Nucleus accumbens (tissue), 56 donors: ENCODE results near the gene LRRC8C.

Experiments used
- DNase-seq, 56 donors: peaks; one replicate each; lab custom pipeline; 2025; lab: John Stamatoyannopoulos, UW

The LRRC8C gene

DNA sequence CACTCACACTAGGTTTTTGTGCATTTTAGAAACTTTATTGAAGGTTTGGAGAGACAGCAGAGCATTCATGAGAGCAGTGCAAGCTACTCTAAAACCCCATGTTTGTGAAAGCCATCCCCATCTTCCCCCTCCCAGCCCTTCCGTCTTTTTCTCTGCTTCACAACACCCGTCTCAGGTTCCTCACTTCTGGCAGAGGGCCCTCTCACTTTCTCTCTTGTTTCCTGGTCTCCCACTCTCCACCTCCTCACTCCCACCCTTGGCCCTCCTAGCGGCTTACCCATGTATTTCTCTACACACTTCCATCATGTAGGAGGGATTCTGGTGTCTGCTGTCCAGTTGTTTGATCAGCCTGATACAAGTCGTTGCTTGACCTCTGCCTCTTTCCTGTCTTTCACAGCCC lies 92.7 kb downstream of the LRRC8C start:
- no peak for DNase-seq

DNA sequence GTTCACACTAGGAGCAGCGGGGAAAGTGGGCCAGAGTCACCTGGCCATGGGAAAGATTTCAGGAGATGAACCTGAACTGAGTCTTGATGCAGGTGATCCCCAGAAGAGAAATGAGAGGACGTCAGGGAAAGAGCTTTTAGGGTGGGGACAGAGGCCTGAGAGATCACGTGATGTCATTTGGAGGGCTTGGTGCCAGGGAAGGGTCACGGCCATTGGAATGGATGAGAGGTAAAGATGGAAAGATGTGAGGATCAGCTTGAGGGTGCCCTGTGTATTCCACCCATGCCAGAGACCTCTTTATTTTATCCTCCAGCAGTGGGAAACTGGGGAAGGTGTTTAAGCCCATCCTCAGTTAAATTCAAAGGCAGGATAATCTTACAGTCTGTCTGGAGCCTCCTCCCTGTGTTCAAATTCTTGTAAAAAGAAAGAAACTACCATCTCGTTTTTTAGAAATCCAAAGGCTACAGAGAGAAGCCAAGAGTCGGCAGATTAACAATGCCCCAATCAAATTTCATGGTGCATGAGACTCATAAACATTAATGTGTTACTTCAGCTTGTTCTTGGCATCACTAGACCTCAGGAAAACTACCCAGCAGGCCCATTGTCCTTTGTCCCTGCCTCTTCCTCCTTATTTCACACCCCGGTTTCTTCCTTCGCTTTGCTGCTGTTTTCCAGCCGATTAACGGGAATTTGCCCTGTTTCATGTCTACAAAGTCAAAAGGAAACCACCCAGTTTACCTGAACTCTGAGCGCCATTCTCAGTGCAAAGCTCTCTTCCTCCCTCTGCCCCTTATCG lies 94.8 kb downstream of the LRRC8C start:
- no peak for DNase-seq

DNA sequence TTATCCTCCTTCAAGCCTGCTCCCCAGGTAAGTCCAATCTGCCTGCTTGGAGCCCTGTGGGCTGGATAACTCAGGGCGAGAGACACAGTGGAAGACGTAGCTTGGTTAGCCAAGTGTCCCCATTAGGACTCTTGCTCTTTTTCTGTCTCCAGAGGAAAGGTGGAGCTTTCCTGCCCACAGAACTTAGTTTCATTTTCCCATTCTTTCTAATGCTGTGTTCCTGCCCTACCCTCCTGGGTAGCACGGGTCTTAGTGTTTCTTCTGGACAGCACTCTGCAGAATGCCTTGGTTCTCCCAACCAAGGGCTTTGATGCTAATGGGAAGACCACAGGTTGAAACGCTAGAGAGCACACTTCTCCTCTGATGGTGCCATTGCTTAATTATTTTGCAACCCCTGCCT lies 95.5 kb downstream of the LRRC8C start:
- no peak for DNase-seq

DNA sequence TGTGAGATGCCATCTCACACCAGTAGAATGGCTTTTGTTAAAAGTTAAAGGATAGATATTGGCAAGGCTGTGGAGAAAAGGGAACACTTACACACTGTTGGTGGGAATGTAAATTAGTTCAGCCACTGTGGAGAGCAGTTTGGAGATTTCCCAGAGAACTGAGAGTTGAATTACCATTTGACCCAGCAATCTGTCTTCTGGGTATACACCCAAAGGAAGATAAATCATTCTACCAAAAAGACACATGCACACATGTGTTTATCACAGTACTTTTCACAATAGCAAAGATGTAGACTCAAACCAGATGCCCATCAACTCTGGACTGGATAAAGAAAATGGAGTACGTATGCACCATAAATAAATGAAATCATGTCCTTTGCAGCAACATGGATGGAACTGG lies 99.3 kb downstream of the LRRC8C start:
- no peak for DNase-seq

DNA sequence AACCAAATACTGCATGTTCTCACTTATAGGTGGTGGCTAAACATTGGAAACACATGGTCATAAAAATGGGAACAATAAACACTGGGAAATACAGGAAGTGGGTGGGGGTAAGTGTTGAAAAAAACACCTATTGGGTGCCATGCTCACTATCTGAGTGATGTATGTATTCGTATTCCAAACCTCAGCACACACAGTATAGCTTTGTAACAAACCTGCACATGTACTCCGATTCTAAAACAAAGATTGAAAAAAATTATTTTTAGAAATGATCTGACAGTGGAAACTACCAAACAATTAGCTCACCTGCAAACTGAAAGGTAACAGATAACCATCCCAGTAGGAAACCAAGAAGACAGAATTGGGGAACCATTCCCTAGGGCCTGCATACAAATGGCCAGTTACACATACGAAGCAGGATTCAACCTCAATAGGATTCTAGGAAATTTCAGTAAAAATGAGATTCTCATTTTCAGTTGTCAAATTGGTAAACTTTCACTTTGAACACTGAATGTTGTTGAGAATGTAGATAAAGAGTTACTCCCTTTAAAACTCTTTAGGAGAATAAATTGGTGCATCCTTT lies 99.8 kb downstream of the LRRC8C start:
- DNase-seq, result no peak

DNA sequence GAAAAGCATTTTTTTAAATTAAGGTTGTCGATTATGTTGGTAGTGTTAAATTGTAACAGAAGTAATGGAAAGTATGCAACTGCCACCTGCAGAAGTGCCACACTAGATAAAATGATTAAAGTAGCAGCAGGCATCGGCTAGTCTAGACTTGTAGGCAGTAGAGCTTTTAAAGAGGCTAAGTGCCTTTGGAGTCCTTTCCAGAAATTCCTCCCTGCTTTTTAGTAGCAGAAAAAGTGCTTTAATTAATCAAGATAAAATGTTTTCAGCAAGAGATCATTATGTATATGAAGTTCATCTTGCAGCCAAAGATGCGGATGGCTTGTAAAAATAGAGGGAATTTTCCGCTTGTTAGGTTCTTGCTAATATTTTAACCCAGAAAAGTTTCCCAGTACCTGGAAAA lies 100.8 kb downstream of the LRRC8C start:
- no peak for DNase-seq

DNA sequence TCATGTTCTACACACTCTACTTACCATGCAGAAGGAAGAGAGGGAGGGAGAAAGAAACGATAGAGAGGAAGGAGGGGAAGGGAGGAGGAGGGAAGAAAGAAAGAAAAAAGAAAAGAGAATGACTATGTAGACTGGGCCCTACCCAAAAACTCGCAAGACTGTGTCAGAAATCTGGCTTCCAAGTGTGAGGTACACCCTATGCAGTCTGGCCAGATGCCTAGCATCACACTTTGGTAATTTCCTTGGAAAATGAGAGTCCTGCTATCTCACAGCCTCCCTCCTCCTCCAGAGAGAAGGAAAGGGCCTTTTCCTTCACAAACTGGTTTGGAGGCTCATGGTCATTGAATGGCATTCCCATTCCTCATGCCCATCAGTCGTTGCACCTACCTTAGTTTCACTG lies 101.5 kb downstream of the LRRC8C start:
- DNase-seq, result no peak

DNA sequence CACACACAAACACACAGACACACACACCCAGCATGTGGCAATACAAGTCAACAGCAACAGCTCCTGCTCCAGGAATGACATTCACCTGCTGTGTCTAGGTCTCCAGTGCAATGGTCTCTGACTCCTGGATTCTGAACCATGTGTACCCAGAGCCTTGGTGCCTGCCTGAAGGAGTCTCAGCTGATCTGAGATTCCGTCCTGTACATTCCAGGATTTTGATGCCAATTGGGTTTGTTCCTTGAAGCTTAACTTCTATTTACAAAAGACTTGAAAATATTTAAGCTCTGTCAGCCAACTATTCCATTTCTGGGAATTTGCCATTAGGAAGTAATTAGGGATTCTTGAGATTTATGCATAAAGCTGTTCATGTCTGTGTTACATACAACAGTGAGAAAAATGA lies 102.6 kb downstream of the LRRC8C start:
- no peak for DNase-seq

DNA sequence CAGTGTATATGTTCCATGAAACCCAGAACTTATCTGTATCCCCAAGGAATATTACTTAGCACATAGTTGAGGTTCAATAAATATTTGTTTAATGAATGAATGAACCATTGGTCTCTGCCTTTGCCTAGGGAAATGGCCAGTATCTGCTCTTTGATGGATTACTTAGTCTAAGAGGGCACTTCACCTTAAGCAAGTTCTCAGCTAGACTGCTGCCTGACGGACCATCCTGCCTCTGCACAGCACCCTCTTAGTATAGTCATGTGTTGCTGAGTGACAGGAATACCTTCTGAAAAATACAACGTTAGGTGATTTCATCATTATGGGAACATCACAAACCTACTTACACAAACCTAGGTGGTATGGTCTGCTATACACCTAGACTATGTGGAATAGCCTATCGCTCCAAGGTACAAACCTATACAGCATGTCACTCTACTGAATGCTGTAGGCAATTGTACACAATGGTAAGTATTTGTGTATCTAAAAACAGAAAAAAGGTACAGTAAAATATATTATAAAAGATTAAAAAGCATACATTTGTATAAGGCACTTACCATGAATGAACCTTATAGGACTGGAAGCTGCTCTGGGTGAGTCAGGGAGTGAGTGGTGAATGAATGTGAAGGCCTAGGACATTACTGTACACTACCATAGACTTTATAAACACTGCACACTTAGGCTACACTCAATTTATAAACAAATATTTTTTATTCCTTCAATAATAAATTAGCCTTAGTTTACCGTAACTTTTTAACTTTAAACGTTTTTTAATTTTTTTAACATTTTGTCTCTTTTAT lies 104.2 kb downstream of the LRRC8C start:
- DNase-seq, result no peak

DNA sequence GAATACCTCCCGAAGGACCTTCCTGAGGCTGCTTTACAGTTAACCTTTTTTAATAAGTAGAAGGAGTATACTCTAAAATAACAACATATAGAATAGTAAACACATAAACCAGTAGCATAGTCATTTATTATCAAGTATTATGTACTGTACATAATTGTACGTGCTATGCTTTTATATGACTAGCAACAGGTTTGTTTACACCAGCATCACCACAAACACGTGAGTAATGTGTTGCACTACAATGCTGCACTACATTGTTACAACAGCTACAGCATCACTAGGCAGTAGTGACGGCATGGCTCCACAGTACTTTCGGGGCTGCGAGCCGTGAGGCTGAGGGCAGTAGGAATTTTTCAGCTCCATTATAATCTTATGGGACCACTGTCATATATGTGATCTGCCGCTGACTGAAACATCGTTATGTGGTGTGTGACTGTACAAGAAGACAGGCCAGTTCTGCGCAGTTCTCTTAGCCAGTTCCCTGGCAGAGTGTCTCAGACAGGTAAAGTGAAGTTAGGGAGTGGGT lies 105.1 kb downstream of the LRRC8C start:
- no peak for DNase-seq

DNA sequence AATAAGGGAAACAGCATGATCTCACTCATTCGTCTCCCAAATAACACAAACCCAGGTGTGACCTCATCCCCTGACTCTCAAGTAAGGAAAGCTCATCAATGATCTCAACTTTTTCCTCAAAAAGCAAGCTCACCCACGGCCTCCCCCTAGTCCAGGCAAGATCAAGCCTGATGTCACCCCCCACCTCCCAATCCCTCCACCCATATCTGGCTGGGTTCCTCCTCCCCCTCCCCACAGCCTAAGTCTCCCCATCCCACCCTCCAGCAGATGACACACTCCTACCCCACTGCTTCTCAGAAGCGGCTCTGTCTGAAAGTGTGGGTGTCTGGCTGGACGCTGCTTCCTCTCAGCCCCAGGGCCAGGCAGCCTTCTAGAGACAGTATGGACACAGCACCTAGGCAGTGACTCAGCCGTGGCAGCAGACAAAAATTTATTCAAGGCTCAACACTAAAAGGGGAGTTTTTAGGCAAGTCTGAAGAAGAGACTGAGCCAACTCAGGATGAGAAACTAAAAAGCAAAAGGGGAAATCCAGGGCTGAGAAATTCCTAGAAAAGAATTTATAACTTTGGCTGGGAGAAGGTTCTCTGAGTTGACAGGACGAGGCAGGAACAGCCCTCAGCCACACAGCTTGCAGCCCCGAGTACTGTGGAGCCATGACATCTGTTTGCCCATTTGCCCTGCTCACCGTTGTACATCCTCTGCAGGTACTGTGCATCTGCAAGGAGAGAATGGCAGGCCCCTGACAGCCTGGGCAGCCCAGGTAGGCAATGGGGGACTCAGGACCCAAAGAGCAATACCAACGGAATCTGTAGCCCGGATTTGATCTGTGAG lies 106.3 kb downstream of the LRRC8C start:
- DNase-seq, result peak in 1 of 56 donors; percentile 11

DNA sequence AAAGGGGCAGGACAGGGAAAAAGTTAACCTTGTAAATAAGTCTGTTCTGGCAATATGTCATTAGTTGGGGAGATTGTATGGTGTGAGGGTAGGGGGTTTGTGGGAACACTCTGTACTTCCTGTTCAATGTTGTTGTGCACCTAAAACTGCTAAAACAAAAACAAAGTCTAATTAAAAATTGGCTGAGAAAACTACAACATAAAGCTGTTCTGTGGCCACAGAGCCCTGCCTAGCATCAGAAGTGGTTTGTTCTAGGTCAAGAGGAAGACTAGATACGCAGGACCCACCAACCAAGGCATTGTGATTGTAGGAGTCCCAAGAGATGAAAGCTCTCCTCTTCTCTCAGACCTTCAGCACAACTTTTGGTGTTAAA lies 106.9 kb downstream of the LRRC8C start:
- no peak for DNase-seq

DNA sequence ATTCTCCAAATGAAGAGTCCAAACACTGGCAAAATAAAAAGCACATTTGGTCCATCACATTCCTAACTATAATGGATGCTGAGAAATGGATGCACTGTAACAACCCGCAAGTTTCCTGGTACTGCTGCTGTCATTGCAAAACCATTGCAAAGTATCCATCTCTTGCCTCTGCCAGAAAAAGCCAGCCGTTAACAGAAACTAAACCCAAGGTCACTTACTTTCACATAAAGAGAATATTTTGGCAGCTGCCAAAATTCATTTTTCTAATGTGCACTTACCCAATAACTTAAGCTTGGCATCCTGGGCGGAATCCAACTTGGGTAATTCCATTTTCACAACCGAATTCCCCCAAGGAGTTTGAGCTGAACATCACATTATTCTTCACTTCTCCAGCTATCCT lies 110.9 kb downstream of the LRRC8C start:
- no peak for DNase-seq

DNA sequence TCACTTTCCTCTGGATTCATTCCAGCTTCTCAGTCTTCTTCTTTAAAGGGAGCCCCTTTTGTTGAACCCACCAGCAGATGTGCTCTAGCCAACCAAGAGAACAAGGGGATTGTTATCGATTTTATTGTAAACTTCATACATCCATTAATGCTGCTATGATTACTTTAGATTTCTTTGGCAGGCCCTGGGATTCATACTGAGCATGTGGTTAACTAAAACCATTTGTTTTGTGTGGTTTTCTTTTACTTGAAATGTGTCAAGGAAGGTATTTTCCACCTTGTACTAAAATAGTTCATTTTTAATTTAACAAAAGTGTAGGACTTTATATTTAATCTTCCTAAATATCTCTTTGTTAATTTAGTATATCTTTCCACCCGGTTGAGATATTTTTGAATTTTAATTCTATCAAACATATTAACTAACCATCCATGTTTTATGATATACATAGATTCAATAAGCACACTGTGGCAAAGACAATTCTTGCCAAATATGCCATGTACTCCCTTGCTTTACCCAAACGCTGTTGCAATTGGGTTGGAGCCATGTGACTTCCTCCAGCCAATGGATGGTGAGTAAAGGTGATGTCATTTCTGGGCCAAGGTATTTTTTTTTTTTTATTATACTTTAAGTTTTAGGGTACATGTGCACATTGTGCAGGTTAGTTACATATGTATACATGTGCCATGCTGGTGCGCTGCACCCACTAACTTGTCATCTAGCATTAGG lies 113.7 kb downstream of the LRRC8C start:
- no peak for DNase-seq

DNA sequence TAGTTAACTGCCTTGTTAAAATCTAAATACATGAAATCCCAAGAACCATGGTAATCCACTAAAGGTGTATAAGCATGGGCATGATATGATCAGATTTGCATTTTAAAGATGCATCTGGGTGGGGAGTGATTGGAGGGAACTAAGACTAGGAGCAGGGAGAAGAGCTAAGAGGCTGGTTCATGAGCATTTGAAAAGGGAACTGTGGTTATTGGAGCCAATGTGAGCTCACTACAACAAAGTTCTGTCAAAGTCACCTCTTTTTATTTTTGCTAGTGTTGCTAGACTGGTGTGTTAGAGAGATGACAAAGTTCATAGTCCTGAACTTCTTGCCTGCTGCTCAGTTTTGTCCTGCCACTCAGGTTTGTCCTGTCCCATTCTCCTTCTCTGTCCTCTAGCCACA lies 120.8 kb downstream of the LRRC8C start:
- DNase-seq, result no peak

DNA sequence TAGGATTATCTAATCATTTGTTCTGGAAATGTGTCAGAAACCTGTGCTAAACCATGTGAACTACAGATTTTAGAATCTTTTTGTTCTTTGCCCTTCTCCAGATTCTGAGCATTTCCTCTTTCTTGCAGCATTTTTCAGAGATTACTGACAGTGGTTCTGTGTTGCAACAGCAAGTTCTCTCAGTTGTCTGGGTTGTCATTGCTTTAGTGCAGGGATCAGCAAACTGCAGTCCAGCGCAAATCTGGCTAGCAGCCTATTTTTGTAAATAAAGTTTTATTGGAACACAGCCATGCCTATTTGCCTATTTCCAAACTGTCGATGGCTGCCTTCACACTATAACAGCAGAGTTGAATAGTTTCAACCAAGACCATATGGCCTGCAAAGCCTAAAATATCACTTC lies 121.6 kb downstream of the LRRC8C start:
- DNase-seq, result no peak

DNA sequence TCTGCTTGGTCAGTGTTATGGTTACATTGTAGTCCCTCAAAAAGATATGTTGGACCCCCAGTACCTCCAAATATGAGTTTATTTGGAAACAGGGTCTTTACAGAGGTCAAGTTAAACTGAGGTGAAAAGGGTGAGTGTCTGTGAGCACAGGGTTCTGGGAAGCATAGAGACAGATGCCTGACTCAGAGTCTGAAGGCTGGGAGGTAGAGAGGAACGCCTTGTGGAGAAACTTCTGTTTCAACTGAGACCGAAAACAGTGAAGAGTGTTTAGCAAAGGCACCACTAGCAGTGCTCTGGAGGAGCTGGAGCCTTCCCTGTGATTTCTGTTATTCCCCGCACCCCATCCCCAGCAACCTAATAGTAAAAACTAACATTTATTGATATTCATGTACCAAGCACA lies 122.7 kb downstream of the LRRC8C start:
- no peak for DNase-seq

DNA sequence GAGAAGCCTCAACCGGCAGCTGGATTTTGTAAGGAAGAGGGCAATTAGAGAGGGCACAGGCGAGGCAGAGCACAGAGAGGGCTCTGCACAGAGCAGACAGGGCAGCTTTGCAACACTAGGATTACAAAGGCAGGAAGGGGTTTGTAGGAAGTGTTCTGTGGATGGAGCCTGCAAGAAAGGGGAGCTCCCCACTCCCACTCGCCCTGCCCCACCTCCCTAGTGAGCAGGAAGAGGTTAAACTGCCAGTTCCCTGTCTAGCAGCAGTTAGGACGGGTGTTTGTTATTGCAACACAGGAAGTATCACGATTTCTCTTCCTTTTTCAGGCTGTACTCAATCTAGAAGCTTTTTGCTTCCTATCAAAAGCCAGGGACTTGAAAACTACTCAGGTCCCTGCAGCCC lies 124.6 kb downstream of the LRRC8C start:
- peak in 4 of 56 donors; percentile 5 to 25 (median 16) for DNase-seq

DNA sequence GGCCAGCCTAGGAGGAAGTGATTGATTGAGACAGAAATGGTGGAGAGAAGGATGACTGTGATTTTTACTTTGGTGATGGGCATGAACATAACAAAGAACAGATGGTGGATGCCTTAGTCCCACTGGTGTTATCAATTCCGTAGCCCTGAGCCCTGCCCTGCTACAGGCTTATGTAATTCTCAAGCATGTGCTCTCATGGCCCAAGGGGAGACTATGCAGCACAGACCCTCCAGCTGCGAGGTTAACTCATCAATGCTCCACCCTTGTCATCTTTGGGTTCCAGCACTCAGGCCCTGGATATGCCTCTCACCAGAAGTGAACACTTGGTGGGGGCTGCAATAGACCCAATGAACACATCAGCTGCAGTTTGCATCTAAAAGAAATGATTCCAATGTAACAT lies 125.2 kb downstream of the LRRC8C start:
- no peak for DNase-seq

DNA sequence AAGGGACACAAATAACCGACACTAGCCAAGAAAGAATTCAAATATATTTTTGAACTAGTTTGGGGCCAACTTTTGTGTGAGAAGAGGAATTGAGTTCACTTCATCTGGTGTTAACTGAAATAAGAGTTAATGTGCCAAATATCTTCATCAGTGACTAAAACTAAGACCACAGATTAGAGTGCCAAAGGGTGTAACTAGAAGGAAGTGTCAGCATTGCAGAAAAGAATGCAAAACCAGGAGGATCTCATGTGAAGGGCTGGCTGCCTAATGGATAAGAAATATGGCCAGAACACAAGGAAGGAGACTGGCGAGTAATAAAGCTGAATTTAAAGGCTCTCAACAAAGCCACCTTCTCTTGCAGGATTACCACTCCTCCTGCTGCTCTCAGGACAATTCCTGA lies 126.1 kb downstream of the LRRC8C start:
- DNase-seq, result no peak
